ENCODE results near the gene ARHGAP21.

GRCh38 chr10:24597426-24597825 is 126.3 kb downstream of the ARHGAP21 start:
- TF ChIP-seq CTCF (IDR thresholded peaks at IDR 0.05) (no peak), JUNB (IDR thresholded peaks at IDR 0.05) (no peak), RNF2 (IDR thresholded peaks at IDR 0.05; ENCODE audit: borderline replicate concordance, low read depth) (no peak), MAFK (IDR thresholded peaks at IDR 0.05; ENCODE audit: partially characterized antibody) (no peak), TP53 (CRISPR knock-in tag; IDR thresholded peaks at IDR 0.05) (no peak), HDAC2 (IDR thresholded peaks at IDR 0.05) (no peak)

Measured in A549 (cell line).